Measurements from ENCODE around the gene FLVCR2.

The FLVCR2 gene

GRCh38 chr14:75645056-75645455 is 66.6 kb downstream of the FLVCR2 start:
- H3F3A ChIP-seq (ENCODE audit: control insufficient read depth, insufficient read depth), result no peaks in the 10 kb centered on the region
- no peak overlapping the region for H3K27ac ChIP-seq (ENCODE audit: low read depth, low read length)
- no peaks in the 10 kb centered on the region for H3K79me2 ChIP-seq (ENCODE audit: control insufficient read depth, low read length)
- H3K9me2 ChIP-seq (replicated peaks; ENCODE audit: control insufficient read depth, low read length), result no peaks in the 10 kb centered on the region
- TF ChIP-seq, protein P1, sequence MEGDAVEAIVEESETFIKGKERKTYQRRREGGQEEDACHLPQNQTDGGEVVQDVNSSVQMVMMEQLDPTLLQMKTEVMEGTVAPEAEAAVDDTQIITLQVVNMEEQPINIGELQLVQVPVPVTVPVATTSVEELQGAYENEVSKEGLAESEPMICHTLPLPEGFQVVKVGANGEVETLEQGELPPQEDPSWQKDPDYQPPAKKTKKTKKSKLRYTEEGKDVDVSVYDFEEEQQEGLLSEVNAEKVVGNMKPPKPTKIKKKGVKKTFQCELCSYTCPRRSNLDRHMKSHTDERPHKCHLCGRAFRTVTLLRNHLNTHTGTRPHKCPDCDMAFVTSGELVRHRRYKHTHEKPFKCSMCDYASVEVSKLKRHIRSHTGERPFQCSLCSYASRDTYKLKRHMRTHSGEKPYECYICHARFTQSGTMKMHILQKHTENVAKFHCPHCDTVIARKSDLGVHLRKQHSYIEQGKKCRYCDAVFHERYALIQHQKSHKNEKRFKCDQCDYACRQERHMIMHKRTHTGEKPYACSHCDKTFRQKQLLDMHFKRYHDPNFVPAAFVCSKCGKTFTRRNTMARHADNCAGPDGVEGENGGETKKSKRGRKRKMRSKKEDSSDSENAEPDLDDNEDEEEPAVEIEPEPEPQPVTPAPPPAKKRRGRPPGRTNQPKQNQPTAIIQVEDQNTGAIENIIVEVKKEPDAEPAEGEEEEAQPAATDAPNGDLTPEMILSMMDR (IDR thresholded peaks at IDR 0.05; ENCODE audit: low read depth, low read length, poor library complexity, severe bottlenecking), result no peak
- no peak for TF ChIP-seq EZH2phosphoT487 (IDR thresholded peaks at IDR 0.05; ENCODE audit: borderline replicate concordance, low read length)
- no peak overlapping the region for H3K4me3 ChIP-seq (ENCODE audit: low read length)
- H3K36me3 ChIP-seq (ENCODE audit: control insufficient read depth, low read length), result peaks cover 14% of the 10 kb centered on the region
- H3K4me1 ChIP-seq (ENCODE audit: control insufficient read depth, low read length), result no peaks in the 10 kb centered on the region
- no peaks in the 10 kb centered on the region for H3K27me3 ChIP-seq (ENCODE audit: control insufficient read depth, low read length)
- H3K9me3 ChIP-seq (ENCODE audit: control insufficient read depth, insufficient read depth, low read length), result no peaks in the 10 kb centered on the region
- no peaks in the 10 kb centered on the region for H4K20me1 ChIP-seq (ENCODE audit: control insufficient read depth, insufficient read depth, low read depth, low read length)
- no peak overlapping the region for H3K4me2 ChIP-seq (ENCODE audit: low read length)

GRCh38 chr14:75646762-75647161 is 68.3 kb downstream of the FLVCR2 start:
- no peaks in the 10 kb centered on the region for H3K27me3 ChIP-seq (ENCODE audit: control insufficient read depth, low read length)
- TF ChIP-seq EZH2phosphoT487 (IDR thresholded peaks at IDR 0.05; ENCODE audit: borderline replicate concordance, low read length), result no peak
- TF ChIP-seq, protein P1 (IDR thresholded peaks at IDR 0.05; ENCODE audit: low read depth, low read length, poor library complexity, severe bottlenecking), result no peak
- H3K36me3 ChIP-seq (ENCODE audit: control insufficient read depth, low read length), result peaks cover 30% of the 10 kb centered on the region
- H3K79me2 ChIP-seq (ENCODE audit: control insufficient read depth, low read length), result no peaks in the 10 kb centered on the region
- H3K27ac ChIP-seq (ENCODE audit: low read depth, low read length), result no peak overlapping the region
- H3K9me3 ChIP-seq (ENCODE audit: control insufficient read depth, insufficient read depth, low read length), result no peaks in the 10 kb centered on the region
- H3K9me2 ChIP-seq (replicated peaks; ENCODE audit: control insufficient read depth, low read length), result no peaks in the 10 kb centered on the region
- H3K4me1 ChIP-seq (ENCODE audit: control insufficient read depth, low read length), result no peaks in the 10 kb centered on the region
- H3K4me2 ChIP-seq (ENCODE audit: low read length), result no peak overlapping the region
- no peaks in the 10 kb centered on the region for H3F3A ChIP-seq (ENCODE audit: control insufficient read depth, insufficient read depth)
- H4K20me1 ChIP-seq (ENCODE audit: control insufficient read depth, insufficient read depth, low read depth, low read length), result no peaks in the 10 kb centered on the region
- H3K4me3 ChIP-seq (ENCODE audit: low read length), result no peak overlapping the region

DNA sequence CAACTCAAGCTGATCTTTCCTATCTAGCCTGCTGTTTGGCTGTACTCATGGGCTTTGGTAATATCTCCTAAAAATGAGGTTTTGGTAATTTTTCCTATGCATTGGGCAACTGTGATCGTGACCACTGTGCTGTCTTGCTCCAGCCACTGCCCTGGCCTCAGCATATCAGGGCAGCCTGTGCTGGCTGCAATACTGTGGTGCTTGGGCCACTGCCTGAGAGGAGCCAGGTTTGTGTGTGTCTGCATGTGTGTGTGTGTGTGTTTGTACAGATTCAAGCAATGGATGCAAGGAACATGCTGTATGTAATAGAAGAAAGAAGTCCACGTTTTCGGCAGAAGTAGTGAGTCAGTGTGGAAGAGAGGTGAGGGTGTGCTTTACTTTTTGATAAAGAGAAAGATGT is 69.2 kb downstream of the FLVCR2 start:
- Histone ChIP-seq H3F3A (ENCODE audit: control insufficient read depth, insufficient read depth) (no peaks in the 10 kb centered on the region), H4K20me1 (ENCODE audit: control insufficient read depth, insufficient read depth, low read depth, low read length) (no peaks in the 10 kb centered on the region), H3K9me2 (replicated peaks; ENCODE audit: control insufficient read depth, low read length) (no peaks in the 10 kb centered on the region), H3K79me2 (ENCODE audit: control insufficient read depth, low read length) (no peaks in the 10 kb centered on the region), H3K36me3 (ENCODE audit: control insufficient read depth, low read length) (peaks cover 36% of the 10 kb centered on the region), H3K9me3 (ENCODE audit: control insufficient read depth, insufficient read depth, low read length) (no peaks in the 10 kb centered on the region), H3K27ac (ENCODE audit: low read depth, low read length) (no peak overlapping the region), H3K4me2 (ENCODE audit: low read length) (no peak overlapping the region), H3K4me1 (ENCODE audit: control insufficient read depth, low read length) (no peaks in the 10 kb centered on the region), H3K27me3 (ENCODE audit: control insufficient read depth, low read length) (no peaks in the 10 kb centered on the region), H3K4me3 (ENCODE audit: low read length) (no peak overlapping the region)
- TF ChIP-seq, protein P1 (IDR thresholded peaks at IDR 0.05; ENCODE audit: low read depth, low read length, poor library complexity, severe bottlenecking), result no peak
- no peak for TF ChIP-seq EZH2phosphoT487 (IDR thresholded peaks at IDR 0.05; ENCODE audit: borderline replicate concordance, low read length)

Measured in DOHH2 (cell line).